SIG-M5 (cell line): ENCODE measurements around the gene SPATS2L.

Experiments used
- DNase-seq: peaks from one replicate; lab custom pipeline; 2025; lab: John Stamatoyannopoulos, UW

The SPATS2L gene

GRCh38 chr2:200442471-200442870, 136.0 kb downstream of the SPATS2L start:
- DNase-seq = no peak

- no peak for DNase-seq
These were observed 136.9 kb downstream of the SPATS2L start for GRCh38 chr2:200443376-200443775.

GRCh38 chr2:200443916-200444315, 137.4 kb downstream of the SPATS2L start:
- DNase-seq = no peak

GRCh38 chr2:200444530-200444929, 138.0 kb downstream of the SPATS2L start:
- no peak for DNase-seq

DNA sequence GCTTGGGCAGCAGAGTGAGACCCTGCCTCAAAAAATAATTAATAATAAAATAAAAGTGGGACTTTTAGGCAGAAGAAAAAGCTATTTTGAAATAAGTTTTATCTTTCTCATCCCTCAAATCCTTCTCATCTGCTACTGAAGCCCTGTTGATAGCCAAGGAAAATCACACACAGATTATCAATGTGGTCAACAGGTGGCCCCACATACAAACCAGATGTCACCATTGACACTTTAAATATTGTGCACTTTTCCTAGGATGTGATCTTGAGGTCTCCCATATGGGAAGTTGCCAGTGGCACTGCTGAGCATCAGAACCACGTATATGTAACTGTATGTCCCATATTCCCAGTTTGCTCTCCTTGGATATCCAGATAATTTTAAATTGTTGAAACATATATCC, 138.8 kb downstream of the SPATS2L start:
- DNase-seq = no peak

DNA sequence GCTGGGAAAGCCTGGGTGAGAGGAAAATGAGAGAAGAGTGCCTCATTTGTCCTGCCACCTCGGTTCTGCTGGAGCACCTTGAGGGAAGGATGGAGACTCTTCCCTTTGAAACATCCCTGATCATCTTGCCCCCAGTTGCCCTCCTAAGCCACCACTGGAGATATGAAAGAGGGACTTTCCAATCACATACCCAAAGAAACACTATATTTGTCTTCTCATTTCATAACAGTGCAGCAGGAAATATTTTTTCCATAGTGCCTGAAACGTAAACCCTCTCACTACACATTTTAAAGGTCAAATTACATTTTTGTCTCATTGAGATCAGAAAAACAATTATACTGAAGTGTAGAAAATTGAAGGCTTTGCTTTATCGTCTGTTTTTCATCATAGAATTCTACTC, 140.1 kb downstream of the SPATS2L start:
- DNase-seq = no peak

DNA sequence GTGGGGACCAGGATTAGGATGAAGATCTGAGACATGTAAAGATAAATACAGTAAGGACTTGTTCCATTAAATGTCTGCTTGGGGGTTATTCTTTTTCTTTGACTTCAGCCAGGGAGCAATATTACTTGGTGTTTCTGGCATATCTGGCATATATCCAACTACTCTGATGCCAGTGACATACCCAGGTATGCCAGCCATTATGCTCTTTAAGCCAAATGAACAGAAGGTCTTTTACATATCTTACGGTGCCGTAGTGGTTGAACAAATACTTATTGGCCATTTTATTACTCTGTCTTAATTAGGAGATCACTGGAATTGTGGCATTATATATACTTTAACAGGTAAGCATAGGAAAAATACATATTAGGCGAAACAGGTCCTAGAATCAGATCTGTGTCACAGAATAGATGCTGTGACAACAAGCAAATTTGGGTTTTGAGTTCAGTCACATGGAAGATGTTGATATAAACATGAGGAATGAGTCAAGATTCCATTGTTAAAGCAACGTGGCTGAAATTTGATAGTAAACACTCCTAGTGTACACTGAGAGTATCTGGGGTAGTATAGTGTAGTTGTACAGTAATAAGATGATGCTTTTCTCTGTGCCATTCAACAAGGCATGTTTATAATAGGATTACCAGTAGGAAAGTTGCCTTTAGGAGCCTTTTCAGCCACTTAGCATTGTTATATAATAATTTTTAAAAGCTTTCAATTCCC, 140.8 kb downstream of the SPATS2L start:
- no peak for DNase-seq

GRCh38 chr2:200448455-200448854, 142.0 kb downstream of the SPATS2L start:
- no peak for DNase-seq

GRCh38 chr2:200449149-200449548, 142.7 kb downstream of the SPATS2L start:
- DNase-seq = no peak

- DNase-seq = no peak
These were observed 143.8 kb downstream of the SPATS2L start for GRCh38 chr2:200450288-200450687.

GRCh38 chr2:200451511-200451910, 145.0 kb downstream of the SPATS2L start:
- DNase-seq = no peak

DNA sequence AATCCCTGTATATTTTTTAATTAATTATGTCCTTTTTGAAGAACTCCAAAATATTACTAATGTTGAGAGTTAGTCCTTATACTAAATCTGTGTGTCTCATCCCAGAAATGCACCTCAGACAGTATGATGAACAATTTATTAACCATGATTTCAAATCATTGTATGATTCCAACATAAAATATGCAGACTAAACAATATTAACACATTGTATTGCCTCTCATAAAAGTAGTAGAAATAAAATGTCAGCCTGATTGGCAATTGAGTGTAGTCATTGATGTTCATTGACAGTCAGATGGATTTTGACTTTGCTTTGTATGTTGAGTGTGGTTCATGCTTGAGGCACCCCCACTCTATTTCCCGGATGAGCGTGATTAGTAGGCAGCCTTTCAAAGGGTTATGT, 145.9 kb downstream of the SPATS2L start:
- DNase-seq = no peak

DNA sequence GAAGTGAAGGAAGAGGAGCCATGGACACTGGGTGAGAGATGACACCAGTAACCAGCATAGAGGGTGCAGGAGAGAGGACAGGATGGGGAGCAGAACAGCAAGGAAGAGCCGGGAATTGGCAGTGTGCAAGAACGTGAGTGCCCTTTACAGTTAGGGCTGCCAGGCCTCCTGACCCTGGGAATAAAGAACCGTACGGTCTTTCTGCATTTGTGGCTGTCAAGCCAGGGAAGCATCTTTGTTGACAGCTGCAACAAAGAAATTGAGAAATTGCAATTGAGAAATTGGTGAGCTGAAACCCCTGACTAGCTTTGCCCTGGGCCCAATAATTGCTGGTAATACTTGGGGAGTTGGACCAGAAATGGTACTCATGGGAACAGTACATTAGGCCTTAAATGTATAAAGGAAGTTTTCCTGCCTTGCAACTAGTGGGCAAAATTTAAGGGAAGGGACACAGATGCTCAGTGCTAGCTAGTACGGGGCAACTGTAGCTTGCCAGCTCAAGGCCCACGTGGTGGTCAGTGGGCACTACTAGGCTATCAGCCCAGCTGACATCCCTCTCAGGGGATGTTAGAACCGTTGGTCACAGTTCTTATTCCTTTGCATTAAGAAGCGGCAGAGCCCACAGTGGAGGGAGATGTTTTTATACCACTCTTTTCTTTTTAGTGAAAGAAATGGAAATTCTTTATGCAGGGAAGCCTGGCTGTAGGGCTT, 146.8 kb downstream of the SPATS2L start:
- no peak for DNase-seq

GRCh38 chr2:200453853-200454534, 147.5 kb downstream of the SPATS2L start:
- DNase-seq = no peak

DNA sequence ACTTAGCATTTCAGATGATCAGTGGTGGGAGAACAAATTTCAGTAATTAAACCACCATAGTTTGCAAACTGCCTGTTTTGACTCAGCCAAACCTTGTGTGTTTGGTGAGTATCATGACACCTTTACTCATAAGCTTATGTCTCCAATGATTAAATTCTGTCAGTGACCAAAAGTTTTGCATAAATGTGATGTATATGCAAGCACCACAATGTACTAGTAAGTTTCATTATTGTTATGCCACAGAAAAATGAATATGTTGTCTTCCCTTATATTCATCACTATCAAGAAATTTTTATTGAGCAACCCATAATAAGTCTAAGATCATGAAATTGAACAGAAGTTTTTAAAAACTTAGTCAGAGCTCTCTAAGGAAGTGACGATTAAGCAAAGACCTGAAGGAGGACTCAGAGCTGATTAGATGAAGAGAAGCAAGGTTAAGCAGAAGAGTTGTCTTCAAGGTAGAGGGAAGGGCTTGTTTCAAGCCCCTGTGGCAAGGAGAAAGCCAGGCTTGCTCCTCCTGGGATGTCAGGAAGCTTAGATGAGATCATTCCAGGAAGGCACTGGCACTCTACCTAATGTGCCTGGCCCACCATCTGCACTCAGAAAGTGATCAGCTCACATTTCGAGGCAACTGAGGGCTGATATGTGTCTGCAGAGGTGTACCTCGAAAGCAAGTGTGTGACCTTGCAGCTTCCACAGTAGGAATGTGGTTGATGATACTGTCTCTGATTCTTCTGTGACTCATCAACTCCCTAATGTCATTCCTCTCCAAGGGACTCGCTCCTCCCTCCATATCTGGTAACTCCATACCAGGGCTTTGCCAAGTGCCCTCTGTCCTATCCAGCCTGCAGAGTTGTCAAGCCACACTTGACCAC, 148.7 kb downstream of the SPATS2L start:
- DNase-seq = no peak

GRCh38 chr2:200455958-200456421, 149.5 kb downstream of the SPATS2L start:
- no peak for DNase-seq

DNA sequence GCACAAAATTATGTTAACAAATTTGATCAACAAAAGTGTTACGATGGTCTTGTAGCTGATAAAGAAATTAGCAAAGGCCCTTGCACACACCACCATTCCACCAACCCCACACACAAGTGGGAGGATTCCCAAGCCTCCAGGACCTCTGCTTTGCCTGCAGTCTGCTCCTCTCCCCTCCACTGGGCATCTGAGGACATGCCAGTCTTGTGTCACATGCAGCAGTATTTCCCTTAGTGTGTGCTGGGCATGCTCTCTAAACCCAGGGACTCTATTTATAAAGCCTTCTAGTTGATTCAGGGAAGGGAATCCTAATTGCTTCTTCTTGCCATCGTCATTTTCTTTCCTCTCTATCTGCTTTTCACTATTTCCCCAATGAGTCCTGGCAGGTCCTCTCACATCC, 150.1 kb downstream of the SPATS2L start:
- DNase-seq = no peak

DNA sequence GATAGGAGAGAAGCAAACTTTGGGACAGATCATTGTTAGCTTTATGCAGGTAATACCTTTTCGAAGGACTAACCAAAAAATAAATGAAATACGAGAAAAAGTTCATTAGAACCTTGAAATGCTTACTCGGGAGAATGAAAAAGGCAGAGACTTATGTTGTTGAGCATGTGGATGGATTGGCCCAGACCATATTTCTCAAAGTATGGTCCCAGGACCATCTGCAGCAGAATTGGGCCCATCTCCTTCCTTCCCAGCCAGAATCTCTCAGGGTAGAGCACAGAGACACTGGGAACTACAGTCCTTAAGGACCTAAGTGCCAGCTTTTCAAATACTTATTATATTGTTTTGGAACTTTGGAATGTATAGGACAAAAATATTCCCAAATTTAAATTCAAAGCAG, 152.6 kb downstream of the SPATS2L start:
- DNase-seq = no peak

- no peak for DNase-seq
These were observed 155.6 kb downstream of the SPATS2L start for GRCh38 chr2:200461846-200462710.

DNA sequence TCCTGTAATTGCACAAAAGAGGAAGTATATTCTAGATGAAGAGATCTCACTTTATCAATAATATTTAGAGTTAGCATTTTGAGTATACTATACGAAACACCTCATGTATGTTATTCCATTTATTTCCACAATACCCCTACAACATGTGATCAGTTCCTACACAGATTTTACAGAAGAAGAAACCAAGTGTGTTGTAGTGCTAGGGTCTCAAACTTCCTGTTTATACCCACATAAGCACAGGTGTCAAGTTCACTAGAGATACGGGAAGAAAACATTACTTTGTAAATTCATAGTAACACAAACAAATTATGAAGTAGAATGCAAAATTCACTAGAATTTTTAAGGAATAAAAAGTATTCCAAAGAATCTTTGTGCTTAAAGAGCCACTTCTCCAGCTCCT, 157.0 kb downstream of the SPATS2L start:
- DNase-seq = no peak
